ENCODE data around the gene CDC42EP3. TPM values are rescaled to one million over a fixed set of nuclear protein-coding genes. Genes with fewer than 3 reads are reported as not detected.
A peak's percentile ranks its signal among the peaks of the same experiment; 100 is the strongest.

Gene CDC42EP3
- total RNA-seq, 1 donor from 2014 or later, result 3.2 TPM

GRCh38 chr2:37637190-37637860 is 34.1 kb downstream of the CDC42EP3 start:
- no peak for DNase-seq (ENCODE audit: low read depth in 2 of 2)

- no peak for DNase-seq (ENCODE audit: low read depth in 2 of 2)
These were observed 34.9 kb downstream of the CDC42EP3 start for GRCh38 chr2:37636381-37637066.

- DNase-seq (ENCODE audit: low read depth in 2 of 2), result peak; percentile 35 to 98
These were observed 35.7 kb downstream of the CDC42EP3 start for GRCh38 chr2:37635504-37636380.

GRCh38 chr2:37634914-37635503 is 36.4 kb downstream of the CDC42EP3 start:
- no peak for DNase-seq (ENCODE audit: low read depth in 2 of 2)

- DNase-seq (ENCODE audit: low read depth in 2 of 2), result no peak
These were observed 37.6 kb downstream of the CDC42EP3 start for GRCh38 chr2:37633845-37634244.

- peak in 1 of 2 donors; percentile 42 for DNase-seq (ENCODE audit: low read depth in 2 of 2)
These were observed 38.2 kb downstream of the CDC42EP3 start for GRCh38 chr2:37633234-37633633.

- no peak for DNase-seq (ENCODE audit: low read depth in 2 of 2)
These were observed 39.1 kb downstream of the CDC42EP3 start for GRCh38 chr2:37632310-37632709.

- no peak for DNase-seq (ENCODE audit: low read depth in 2 of 2)
These were observed 39.7 kb downstream of the CDC42EP3 start for GRCh38 chr2:37631698-37632097.

- DNase-seq (ENCODE audit: low read depth in 2 of 2), result no peak
These were observed 40.1 kb downstream of the CDC42EP3 start for GRCh38 chr2:37631292-37631691.

GRCh38 chr2:37630776-37631175 is 40.7 kb downstream of the CDC42EP3 start:
- no peak for DNase-seq (ENCODE audit: low read depth in 2 of 2)

- no peak for DNase-seq (ENCODE audit: low read depth in 2 of 2)
These were observed 41.1 kb downstream of the CDC42EP3 start for GRCh38 chr2:37630301-37630700.

- DNase-seq (ENCODE audit: low read depth in 2 of 2), result no peak
These were observed 41.9 kb downstream of the CDC42EP3 start for GRCh38 chr2:37629529-37629928.

GRCh38 chr2:37627710-37628109 is 43.7 kb downstream of the CDC42EP3 start:
- DNase-seq (ENCODE audit: low read depth in 2 of 2), result peak in 1 of 2 donors; percentile 63

- no peak for DNase-seq (ENCODE audit: low read depth in 2 of 2)
These were observed 45.5 kb downstream of the CDC42EP3 start for GRCh38 chr2:37625796-37626571.

- DNase-seq (ENCODE audit: low read depth in 2 of 2), result no peak
These were observed 46.3 kb downstream of the CDC42EP3 start for GRCh38 chr2:37625156-37625555.

- no peak for DNase-seq (ENCODE audit: low read depth in 2 of 2)
These were observed 47.2 kb downstream of the CDC42EP3 start for GRCh38 chr2:37623971-37624900.

- no peak for DNase-seq (ENCODE audit: low read depth in 2 of 2)
These were observed 48.0 kb downstream of the CDC42EP3 start for GRCh38 chr2:37623406-37623805.

- no peak for DNase-seq (ENCODE audit: low read depth in 2 of 2)
These were observed 48.9 kb downstream of the CDC42EP3 start for GRCh38 chr2:37622450-37623100.

GRCh38 chr2:37621199-37621598 is 50.2 kb downstream of the CDC42EP3 start:
- DNase-seq (ENCODE audit: low read depth in 2 of 2), result no peak

All from lung microvascular endothelial cell (primary cell).